ENCODE data around the gene HP1BP3. TPM values are rescaled to one million over a fixed set of nuclear protein-coding genes. Genes with fewer than 3 reads are reported as not detected.

Gene HP1BP3, protein sequence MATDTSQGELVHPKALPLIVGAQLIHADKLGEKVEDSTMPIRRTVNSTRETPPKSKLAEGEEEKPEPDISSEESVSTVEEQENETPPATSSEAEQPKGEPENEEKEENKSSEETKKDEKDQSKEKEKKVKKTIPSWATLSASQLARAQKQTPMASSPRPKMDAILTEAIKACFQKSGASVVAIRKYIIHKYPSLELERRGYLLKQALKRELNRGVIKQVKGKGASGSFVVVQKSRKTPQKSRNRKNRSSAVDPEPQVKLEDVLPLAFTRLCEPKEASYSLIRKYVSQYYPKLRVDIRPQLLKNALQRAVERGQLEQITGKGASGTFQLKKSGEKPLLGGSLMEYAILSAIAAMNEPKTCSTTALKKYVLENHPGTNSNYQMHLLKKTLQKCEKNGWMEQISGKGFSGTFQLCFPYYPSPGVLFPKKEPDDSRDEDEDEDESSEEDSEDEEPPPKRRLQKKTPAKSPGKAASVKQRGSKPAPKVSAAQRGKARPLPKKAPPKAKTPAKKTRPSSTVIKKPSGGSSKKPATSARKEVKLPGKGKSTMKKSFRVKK
- 100 to 1,000 TPM; 140 to 731 (median 274) TPM for total RNA-seq

DNA sequence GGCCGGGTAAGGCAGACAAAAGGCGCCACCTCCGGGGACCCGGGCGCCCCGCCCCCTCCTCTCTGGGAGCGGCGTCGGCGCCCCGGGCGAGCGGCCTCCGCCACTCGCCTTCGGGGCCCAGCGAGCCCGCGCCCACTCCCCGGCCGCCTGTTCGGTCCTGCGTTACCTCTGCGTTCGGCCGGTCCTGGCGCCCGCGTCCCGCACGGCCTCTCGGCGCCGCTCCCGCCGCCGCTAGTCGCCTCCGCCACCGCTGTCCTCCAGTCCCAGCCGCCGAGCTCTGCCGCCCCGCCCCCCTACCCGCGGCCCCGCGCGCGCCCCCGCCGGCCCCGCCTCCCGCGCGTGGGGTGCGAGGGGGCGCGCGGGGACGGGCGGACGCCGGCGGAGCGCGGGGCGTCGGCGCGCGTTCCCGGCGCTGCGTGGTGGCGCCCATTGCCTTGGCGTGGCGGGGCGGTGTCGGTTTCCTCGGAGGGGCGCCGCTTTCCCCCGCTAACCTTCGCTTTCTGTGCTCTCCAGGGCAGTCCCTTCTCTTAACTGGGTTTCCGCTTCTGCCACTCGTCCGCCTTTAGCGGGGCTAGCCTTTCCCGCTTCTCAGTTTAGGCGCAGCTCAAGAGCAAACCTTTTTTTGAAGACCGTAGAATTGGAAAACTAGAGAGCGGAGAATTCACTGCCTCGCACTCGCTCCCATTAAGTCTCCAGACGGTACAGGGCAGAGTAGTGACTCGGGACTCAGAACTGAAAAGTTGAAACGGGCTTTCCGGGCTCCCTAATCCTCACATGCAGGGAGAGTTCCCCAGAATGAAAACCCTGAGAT is at the start of gene HP1BP3:
TSS of gene HP1BP3 (minus strand) at position 279 of the 811 bp plus-strand sequence. CDS start 6,867 bp downstream, outside the sequence.
- TF ChIP-seq, protein P1, sequence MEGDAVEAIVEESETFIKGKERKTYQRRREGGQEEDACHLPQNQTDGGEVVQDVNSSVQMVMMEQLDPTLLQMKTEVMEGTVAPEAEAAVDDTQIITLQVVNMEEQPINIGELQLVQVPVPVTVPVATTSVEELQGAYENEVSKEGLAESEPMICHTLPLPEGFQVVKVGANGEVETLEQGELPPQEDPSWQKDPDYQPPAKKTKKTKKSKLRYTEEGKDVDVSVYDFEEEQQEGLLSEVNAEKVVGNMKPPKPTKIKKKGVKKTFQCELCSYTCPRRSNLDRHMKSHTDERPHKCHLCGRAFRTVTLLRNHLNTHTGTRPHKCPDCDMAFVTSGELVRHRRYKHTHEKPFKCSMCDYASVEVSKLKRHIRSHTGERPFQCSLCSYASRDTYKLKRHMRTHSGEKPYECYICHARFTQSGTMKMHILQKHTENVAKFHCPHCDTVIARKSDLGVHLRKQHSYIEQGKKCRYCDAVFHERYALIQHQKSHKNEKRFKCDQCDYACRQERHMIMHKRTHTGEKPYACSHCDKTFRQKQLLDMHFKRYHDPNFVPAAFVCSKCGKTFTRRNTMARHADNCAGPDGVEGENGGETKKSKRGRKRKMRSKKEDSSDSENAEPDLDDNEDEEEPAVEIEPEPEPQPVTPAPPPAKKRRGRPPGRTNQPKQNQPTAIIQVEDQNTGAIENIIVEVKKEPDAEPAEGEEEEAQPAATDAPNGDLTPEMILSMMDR (IDR thresholded peaks at IDR 0.05): no peak
- TF ChIP-seq EP300 (IDR thresholded peaks at IDR 0.05) (no peak), POLR2A (IDR thresholded peaks at IDR 0.05) (peak in 3 of 4 donors; percentile 61 to 70 (median 66)), POLR2AphosphoS5 (IDR thresholded peaks at IDR 0.05) (peak in 1 of 2 donors; percentile 67)
- Histone ChIP-seq H3K36me3 (no peaks in the 10 kb centered on the region), H3K9me3 (no peaks in the 10 kb centered on the region), H3K4me1 (peaks cover 13 to 41% (median 28%) of the 10 kb centered on the region in 4 donors), H3K27me3 (no peaks in the 10 kb centered on the region), H3K27ac (peak within 1 kb of the TSS; percentile 94 to 100 (median 96)), H3K4me3 (peak within 1 kb of the TSS; percentile 75 to 97 (median 92))
- DNase-seq: peak; percentile 71 to 98
- 0 to 1% methylated on average over 40 to 44 of the region's 99 CpGs for WGBS, 2 donors
- ATAC-seq (ENCODE audit: low FRiP score in 2 of 2): peak; percentile 84 to 92

DNA sequence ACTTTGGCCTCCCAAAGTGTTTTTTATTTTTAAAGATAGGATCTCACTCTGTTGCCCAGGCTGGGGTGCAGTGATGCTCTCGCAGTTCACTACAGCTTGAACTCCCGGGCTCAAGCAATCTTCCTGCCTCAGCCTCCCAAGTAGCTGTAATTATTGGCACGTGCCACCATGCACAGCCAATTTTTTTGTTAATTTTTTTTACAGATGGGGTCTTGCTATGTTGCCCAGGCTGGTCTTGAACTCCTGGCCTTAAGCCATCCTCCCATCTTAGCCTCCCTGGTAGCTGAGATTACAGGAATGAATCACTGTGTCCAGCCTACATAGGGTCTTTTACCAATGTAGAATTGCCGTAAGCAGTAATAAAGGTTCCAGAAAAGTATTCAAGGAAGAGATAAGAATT is 49.1 kb upstream of the HP1BP3 start:
- Histone ChIP-seq H3K27me3 (no peaks in the 10 kb centered on the region), H3K27ac (no peak overlapping the region), H3K4me3 (no peak overlapping the region), H3K9me3 (no peaks in the 10 kb centered on the region), H3K36me3 (peaks cover 0 to 13% (median 0%) of the 10 kb centered on the region in 4 donors), H3K4me1 (no peaks in the 10 kb centered on the region)
- 87 to 94% methylated on average over 4 of the region's 4 CpGs for WGBS, 2 donors
- TF ChIP-seq, protein P1 (IDR thresholded peaks at IDR 0.05): no peak
- no peak for TF ChIP-seq EP300 (IDR thresholded peaks at IDR 0.05)
- no peak for TF ChIP-seq POLR2A (IDR thresholded peaks at IDR 0.05)
- TF ChIP-seq POLR2AphosphoS5 (IDR thresholded peaks at IDR 0.05): no peak
- DNase-seq (no peak), ATAC-seq (ENCODE audit: low FRiP score in 2 of 2) (no peak)

DNA sequence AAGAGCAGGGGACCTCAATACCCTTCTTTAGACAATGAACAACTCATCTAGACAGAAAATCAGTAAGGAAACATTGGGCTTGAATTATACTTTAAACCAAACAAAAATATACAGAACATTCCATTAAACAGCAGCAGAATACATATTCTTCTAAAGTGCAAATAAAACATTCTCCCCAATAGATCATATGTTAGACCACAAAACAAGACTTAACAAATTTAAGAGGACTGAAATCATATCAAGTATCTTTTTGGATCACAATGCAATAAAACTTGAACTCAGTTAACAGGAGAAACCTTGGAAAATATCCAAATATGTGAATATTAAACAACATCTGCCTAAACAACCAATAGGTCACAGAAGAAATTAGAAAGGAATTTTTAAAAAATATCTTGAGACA is 47.7 kb upstream of the HP1BP3 start:
- DNase-seq: no peak
- no peaks in the 10 kb centered on the region for H3K9me3 ChIP-seq
- no peak overlapping the region for H3K27ac ChIP-seq
- TF ChIP-seq, protein P1 (IDR thresholded peaks at IDR 0.05): no peak
- TF ChIP-seq POLR2AphosphoS5 (IDR thresholded peaks at IDR 0.05) (no peak), EP300 (IDR thresholded peaks at IDR 0.05) (no peak), POLR2A (IDR thresholded peaks at IDR 0.05) (no peak)
- no peaks in the 10 kb centered on the region for H3K4me1 ChIP-seq
- peaks cover 0 to 7% (median 0%) of the 10 kb centered on the region in 4 donors for H3K36me3 ChIP-seq
- no peak for ATAC-seq (ENCODE audit: low FRiP score in 2 of 2)
- H3K4me3 ChIP-seq: no peak overlapping the region
- no peaks in the 10 kb centered on the region for H3K27me3 ChIP-seq

DNA sequence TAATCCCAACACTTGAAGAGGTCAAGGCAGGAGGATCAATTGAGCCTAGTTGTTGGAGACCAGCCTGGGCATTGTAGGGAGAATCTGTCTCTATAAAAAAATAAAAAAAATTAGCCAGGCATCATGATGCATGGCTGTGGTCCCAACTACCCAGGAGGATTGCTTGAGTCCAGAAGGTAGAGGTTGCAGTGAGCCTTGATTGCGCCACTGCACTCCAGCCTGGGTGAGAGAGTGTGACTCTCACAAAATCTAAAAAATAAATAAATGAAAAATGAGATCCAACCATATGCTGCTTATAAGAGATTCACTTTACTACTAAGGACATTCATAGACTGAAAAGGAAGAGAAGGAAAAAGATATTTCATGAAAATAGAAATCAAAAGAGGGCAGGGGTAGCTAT is 47.1 kb upstream of the HP1BP3 start:
- H3K4me1 ChIP-seq: no peaks in the 10 kb centered on the region
- no peaks in the 10 kb centered on the region for H3K27me3 ChIP-seq
- ATAC-seq (ENCODE audit: low FRiP score in 2 of 2) (no peak), DNase-seq (no peak)
- peaks cover 0 to 2% (median under 1%) of the 10 kb centered on the region in 4 donors for H3K36me3 ChIP-seq
- no peak overlapping the region for H3K27ac ChIP-seq
- TF ChIP-seq, protein P1 (IDR thresholded peaks at IDR 0.05): no peak
- TF ChIP-seq EP300 (IDR thresholded peaks at IDR 0.05): no peak
- TF ChIP-seq POLR2A (IDR thresholded peaks at IDR 0.05): no peak
- TF ChIP-seq POLR2AphosphoS5 (IDR thresholded peaks at IDR 0.05): no peak
- 86 to 100% methylated on average over 1 of the region's 1 CpG for WGBS, 2 donors
- H3K9me3 ChIP-seq: no peaks in the 10 kb centered on the region
- no peak overlapping the region for H3K4me3 ChIP-seq

Data from upper lobe of left lung (tissue), 6 donors.